Measurements from ENCODE around the gene SYCP2L.

DNA sequence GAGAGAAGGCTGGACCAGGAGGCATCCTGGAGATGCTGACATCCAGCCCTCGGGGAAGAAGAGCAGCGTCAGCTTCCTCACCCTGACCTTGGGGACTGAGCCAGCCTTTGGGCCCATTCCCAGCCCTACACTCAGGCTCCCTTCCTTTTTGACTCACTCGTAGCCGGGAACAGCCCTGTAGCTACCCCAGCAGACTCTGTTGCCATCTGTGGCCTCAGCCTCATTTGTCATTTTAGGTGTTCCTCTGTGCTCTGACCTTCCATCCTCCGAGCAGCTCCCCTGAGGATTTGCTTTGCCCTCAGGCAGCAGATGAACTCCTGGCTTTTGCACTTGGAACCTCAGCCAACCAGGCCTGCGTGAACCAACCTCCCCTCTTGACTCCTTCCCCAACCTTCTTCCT is 89.7 kb downstream of the SYCP2L start:
- TF ChIP-seq, protein P1, sequence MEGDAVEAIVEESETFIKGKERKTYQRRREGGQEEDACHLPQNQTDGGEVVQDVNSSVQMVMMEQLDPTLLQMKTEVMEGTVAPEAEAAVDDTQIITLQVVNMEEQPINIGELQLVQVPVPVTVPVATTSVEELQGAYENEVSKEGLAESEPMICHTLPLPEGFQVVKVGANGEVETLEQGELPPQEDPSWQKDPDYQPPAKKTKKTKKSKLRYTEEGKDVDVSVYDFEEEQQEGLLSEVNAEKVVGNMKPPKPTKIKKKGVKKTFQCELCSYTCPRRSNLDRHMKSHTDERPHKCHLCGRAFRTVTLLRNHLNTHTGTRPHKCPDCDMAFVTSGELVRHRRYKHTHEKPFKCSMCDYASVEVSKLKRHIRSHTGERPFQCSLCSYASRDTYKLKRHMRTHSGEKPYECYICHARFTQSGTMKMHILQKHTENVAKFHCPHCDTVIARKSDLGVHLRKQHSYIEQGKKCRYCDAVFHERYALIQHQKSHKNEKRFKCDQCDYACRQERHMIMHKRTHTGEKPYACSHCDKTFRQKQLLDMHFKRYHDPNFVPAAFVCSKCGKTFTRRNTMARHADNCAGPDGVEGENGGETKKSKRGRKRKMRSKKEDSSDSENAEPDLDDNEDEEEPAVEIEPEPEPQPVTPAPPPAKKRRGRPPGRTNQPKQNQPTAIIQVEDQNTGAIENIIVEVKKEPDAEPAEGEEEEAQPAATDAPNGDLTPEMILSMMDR (IDR thresholded peaks at IDR 0.05) = no peak
- TF ChIP-seq JUND (IDR thresholded peaks at IDR 0.05) (no peak), NFIC (IDR thresholded peaks at IDR 0.05; ENCODE audit: borderline replicate concordance) (no peak), GABPA (IDR thresholded peaks at IDR 0.05; ENCODE audit: low read depth) (no peak), TAF1 (IDR thresholded peaks at IDR 0.05; ENCODE audit: borderline replicate concordance, low read depth, low read length) (no peak), CHD2 (IDR thresholded peaks at IDR 0.05; ENCODE audit: low read length, partially characterized antibody) (no peak)
- TF ChIP-seq, protein P2, sequence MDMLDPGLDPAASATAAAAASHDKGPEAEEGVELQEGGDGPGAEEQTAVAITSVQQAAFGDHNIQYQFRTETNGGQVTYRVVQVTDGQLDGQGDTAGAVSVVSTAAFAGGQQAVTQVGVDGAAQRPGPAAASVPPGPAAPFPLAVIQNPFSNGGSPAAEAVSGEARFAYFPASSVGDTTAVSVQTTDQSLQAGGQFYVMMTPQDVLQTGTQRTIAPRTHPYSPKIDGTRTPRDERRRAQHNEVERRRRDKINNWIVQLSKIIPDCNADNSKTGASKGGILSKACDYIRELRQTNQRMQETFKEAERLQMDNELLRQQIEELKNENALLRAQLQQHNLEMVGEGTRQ (IDR thresholded peaks at IDR 0.05; ENCODE audit: borderline replicate concordance, low read depth, low read length) = no peak

Data from SK-N-SH (cell line).